ENCODE measurements around the gene ARHGAP26.

GRCh38 chr5:142813220-142813619, 43.0 kb downstream of the ARHGAP26 start:
- no peak for TF ChIP-seq POLR2AphosphoS5 (IDR thresholded peaks at IDR 0.05)
- no peak for TF ChIP-seq CTCF (IDR thresholded peaks at IDR 0.05)
